Adrenal gland (tissue), 12 donors: ENCODE measurements around the gene HDLBP. TPM values are rescaled to one million over a fixed set of nuclear protein-coding genes. Genes with fewer than 3 reads are reported as not detected.

Source experiments
- DNase-seq, 7 donors: peaks; one replicate each; pipeline ENCODE4 v3.0.0-alpha.2; 2019 to 2020
- H3K27ac ChIP-seq, 5 donors: fragments of 200-600 bp; sonication (generic) in 4 of 5; 1 replicate in 3 of 5; 2 replicates in 2 of 5; pipeline versions ENCODE4 v1.5.1 to v1.8.0; 2016 to 2020; ENCODE audit warnings: mild to moderate bottlenecking in 1 of 5
- H3K27me3 ChIP-seq: fragments of 200-600 bp; 2 replicates; pipeline ENCODE4 v1.8.0; 2021
- H3K36me3 ChIP-seq, 2 donors: fragments of 200-600 bp; replicated peaks in 1 of 2; 1 replicate in 1 of 2; 2 replicates in 1 of 2; pipeline versions ENCODE4 v1.5.1 to v1.8.0; 2018 to 2022
- H3K4me1 ChIP-seq, 2 donors: fragments of 200-600 bp; replicated peaks in 1 of 2; 1 replicate in 1 of 2; 2 replicates in 1 of 2; pipeline versions ENCODE4 v1.5.1 to v1.8.0; 2018 to 2021
- H3K4me3 ChIP-seq, 4 donors: fragments of 200-600 bp; sonication (generic) in 3 of 4; one replicate each; pipeline ENCODE4 v1.5.1; 2016 to 2018
- H3K9me3 ChIP-seq, 3 donors: fragments of 200-600 bp; sonication (generic) in 1 of 3; replicated peaks in 1 of 3; 1 replicate in 2 of 3; 2 replicates in 1 of 3; pipeline versions ENCODE4 v1.5.1 to v1.8.0; 2016 to 2021
- CTCF ChIP-seq, 6 experiments: fragments of 450-650 bp in 4 of 6; fragments of 200-600 bp in 2 of 6; sonication (generic) in 1 of 6; IDR thresholded peaks; 1 replicate in 5 of 6; 2 replicates in 1 of 6; pipeline versions ENCODE4 v1.5.1 to v1.8.0; 2016 to 2021; ENCODE audit warnings: antibody characterized with exemption in 6 of 6, mild to moderate bottlenecking in 2 of 6, moderate library complexity in 1 of 6
- POLR2A ChIP-seq, 2 donors: fragments of 450-650 bp; IDR thresholded peaks; one replicate each; pipeline ENCODE4 v1.6.1; 2017; ENCODE audit warnings: antibody characterized with exemption in 2 of 2, mild to moderate bottlenecking in 2 of 2, moderate library complexity in 1 of 2
- WGBS, 4 donors: extraction: QIAGEN DNeasy Blood & Tissue Kit in 2 of 4; methylation state at CpG; one replicate each; pipeline versions ENCODE4 v1.1.5 to v1.1.7; 2013 to 2017; 5-methylcytosine and 5-hydroxymethylcytosine counted together
- intact Hi-C, 2 donors: fragments of 100-400 bp; cut with DNase I; formaldehyde crosslinking; loops; one replicate each; pipeline versions ENCODE4 v1.14.1 to v1.15.0; 2022 to 2023
- polyA plus RNA-seq, 3 donors: library from polyadenylated mRNA; stranded (reverse); fragments of 200-250 nt in 2 of 3; fragments of 350-450 nt in 1 of 3; fragmentation: Illumina TruSeq in 1 of 3; extraction: RNeasy Lipid Tissue Mini Kit (QIAGEN cat#74804) in 1 of 3; gene quantifications; one replicate each; pipeline ENCODE4 v1.2.3, GENCODE V29; 2013 to 2014
- total RNA-seq, 9 donors: library from RNA; depleted of rRNA in 4 of 9; stranded (reverse); fragments of >200 nt in 4 of 9; fragments of 120-200 nt in 1 of 9; fragmentation: NEBNext Ultra II Directional in 1 of 9; extraction: Animal tissue kit (Norgen Biotek cat#: 25700) in 1 of 9; gene quantifications; one replicate each; pipeline versions ENCODE4 v1.1.0 to v1.2.4, GENCODE V29; 2013 to 2023
- donor health status: healthy with polysubstance abuse.
- donor health status: Bipolar disorder and iron deficiency.
- donor health status: DM: yes; HTN: yes; CAD: no.
- donor health status: DM: no; HTN: no; CAD: no.
- donor health status: DM: no; HTN: no; CAD: no.
- donor health status: DM: yes; HTN: yes; CAD: no.

HDLBP gene
- total and polyA plus RNA-seq, 12 donors = 295 to 880 (median 454) TPM

GRCh38 chr2:241224018-241224850 lies 91.2 kb downstream of the HDLBP start:
- WGBS, 4 donors = 28 to 39% (median 33%) methylated on average over 19 to 26 of the region's 26 CpGs

GRCh38 chr2:241223211-241224017 lies 92.1 kb downstream of the HDLBP start:
- Histone ChIP-seq H3K27ac (peak overlapping the region in 2 of 5 donors; percentile 54 to 74), H3K36me3 (peaks cover 0 to 23% of the 10 kb centered on the region in 2 donors), H3K4me3 (no peak overlapping the region), H3K9me3 (no peaks in the 10 kb centered on the region), H3K4me1 (peaks cover 17 to 24% of the 10 kb centered on the region in 2 donors), H3K27me3 (no peaks in the 10 kb centered on the region)
- intact Hi-C loops = no loop called here
- DNase-seq = peak in 3 of 7 donors; percentile 41 to 54 (median 43)
- TF ChIP-seq POLR2A (IDR thresholded peaks at IDR 0.05) (no peak), CTCF (IDR thresholded peaks at IDR 0.05) (no peak)
- WGBS, 4 donors = 44 to 59% (median 53%) methylated on average over 9 to 23 of the region's 23 CpGs

More at GRCh38 chr2:241224018-241224850, 91.2 kb downstream of the HDLBP start:
- H3K27me3 ChIP-seq = no peaks in the 10 kb centered on the region
- H3K27ac ChIP-seq = peak overlapping the region in 2 of 5 donors; percentile 54 to 74
- intact Hi-C loops = no loop called here
- no peak overlapping the region for H3K4me3 ChIP-seq
- no peaks in the 10 kb centered on the region for H3K9me3 ChIP-seq
- peaks cover 0 to 32% of the 10 kb centered on the region in 2 donors for H3K36me3 ChIP-seq
- DNase-seq = peak; percentile 51 to 81 (median 71)
- H3K4me1 ChIP-seq = peaks cover 12 to 22% of the 10 kb centered on the region in 2 donors
- TF ChIP-seq CTCF (IDR thresholded peaks at IDR 0.05) (no peak), POLR2A (IDR thresholded peaks at IDR 0.05) (no peak)

DNA sequence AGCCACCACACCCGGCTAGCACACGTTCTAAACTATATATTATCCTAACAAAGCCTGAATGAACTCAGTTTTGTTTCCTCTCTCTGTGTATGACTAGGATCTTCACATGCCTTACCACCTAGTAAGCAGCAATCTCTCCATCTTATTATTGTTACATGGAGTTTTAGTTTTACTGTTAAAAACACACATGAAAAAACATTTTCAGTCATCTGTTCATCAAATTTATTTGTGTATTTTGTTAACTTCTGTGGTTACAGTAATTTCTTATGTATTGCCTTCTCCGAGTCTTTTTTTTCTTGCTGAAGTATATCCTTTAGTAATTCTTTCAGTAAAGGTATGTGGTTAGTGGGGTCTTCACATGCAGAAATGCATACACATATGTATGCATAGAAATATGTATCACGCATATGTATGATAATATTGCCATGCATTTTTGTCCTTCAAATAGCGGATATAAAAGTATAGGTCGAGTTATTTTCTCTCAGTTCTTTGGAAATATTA lies 95.6 kb downstream of the HDLBP start:
- Histone ChIP-seq H3K36me3 (no peaks in the 10 kb centered on the region), H3K9me3 (no peaks in the 10 kb centered on the region), H3K27me3 (no peaks in the 10 kb centered on the region), H3K4me1 (peaks cover 18 to 25% of the 10 kb centered on the region in 2 donors), H3K27ac (no peak overlapping the region), H3K4me3 (no peak overlapping the region)
- TF ChIP-seq POLR2A (IDR thresholded peaks at IDR 0.05) (no peak), CTCF (IDR thresholded peaks at IDR 0.05) (no peak)
- intact Hi-C loops = loop anchor here in 1 of 2 donors (10.0 kb wide), 1 partner anchor 365 kb away; no protein-coding TSS in a partner anchor
- DNase-seq = no peak
- WGBS, 4 donors = 82 to 97% (median 91%) methylated on average over 6 of the region's 6 CpGs

DNA sequence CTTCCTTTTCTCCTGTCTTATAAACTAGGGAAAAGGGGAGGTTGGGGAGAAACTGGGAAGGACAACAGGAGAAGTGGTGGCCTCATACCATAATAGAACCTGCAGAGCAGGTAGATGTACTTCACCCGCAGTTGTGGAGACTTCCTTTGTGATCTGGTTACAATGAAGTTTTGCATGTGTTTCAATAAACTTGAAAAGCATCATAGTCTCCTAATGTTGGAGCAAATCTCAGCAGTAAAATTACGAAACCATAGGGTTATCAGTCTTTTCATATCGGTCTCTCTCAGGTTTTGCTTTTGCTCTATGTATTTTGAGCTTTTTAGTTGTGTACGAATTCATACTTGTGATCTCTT lies 96.5 kb downstream of the HDLBP start:
- Histone ChIP-seq H3K9me3 (no peaks in the 10 kb centered on the region), H3K27me3 (no peaks in the 10 kb centered on the region), H3K4me1 (peaks cover 15 to 17% of the 10 kb centered on the region in 2 donors), H3K27ac (peak overlapping the region in 1 of 5 donors; percentile 71), H3K36me3 (no peaks in the 10 kb centered on the region), H3K4me3 (peak overlapping the region in 1 of 4 donors; percentile 95)
- DNase-seq = no peak
- TF ChIP-seq POLR2A (IDR thresholded peaks at IDR 0.05) (no peak), CTCF (IDR thresholded peaks at IDR 0.05) (no peak)
- WGBS, 4 donors = 33 to 40% (median 36%) methylated on average over 4 of the region's 4 CpGs
- intact Hi-C loops = loop anchor here in 1 of 2 donors (10.0 kb wide), 1 partner anchor 364 kb away; no protein-coding TSS in a partner anchor
